OCI-LY3 (cell line): ENCODE results near the gene SLC6A9.
A peak's percentile ranks its signal among the peaks of the same experiment; 100 is the strongest.

ENCODE experiments used
- H2AFZ ChIP-seq: fragments of 200-600, 300-600 bp; shearing (Covaris generic); 2 replicates; pipeline ENCODE4 v1.6.0; 2014; ENCODE audit warnings: antibody characterized with exemption, low read depth, low read length
- H3K27ac ChIP-seq: fragments of 200-600, 300-600 bp; sonication (generic); 2 replicates; pipeline ENCODE4 v1.5.1; 2014; ENCODE audit warnings: mild to moderate bottlenecking, low read length, moderate library complexity, mixed read lengths
- H3K27me3 ChIP-seq: fragments of 200-600, 300-600 bp; sonication (generic); 2 replicates; pipeline ENCODE4 v1.6.1; 2014; ENCODE audit warnings: low read depth, low read length, mixed read lengths
- H3K36me3 ChIP-seq: fragments of 200-600, 300-600 bp; sonication (generic); replicated peaks from 2 replicates; pipeline ENCODE3; 2014; ENCODE audit warnings: low read depth, low read length, mixed read lengths
- H3K4me1 ChIP-seq: fragments of 300-600, 200-600 bp; sonication (generic); 2 replicates; pipeline ENCODE4 v1.6.1; 2014; ENCODE audit warnings: low read length, mixed read lengths
- H3K4me2 ChIP-seq: fragments of 200-600, 300-600 bp; sonication (generic); 2 replicates; pipeline ENCODE4 v1.6.1; 2014; ENCODE audit warnings: low read length, mixed read lengths
- H3K4me3 ChIP-seq: fragments of 300-600, 200-600 bp; sonication (generic); 2 replicates; pipeline ENCODE4 v1.5.1; 2014; ENCODE audit warnings: antibody characterized with exemption, mild to moderate bottlenecking, low read length, moderate library complexity
- H3K79me2 ChIP-seq: fragments of 300-600, 200-600 bp; shearing (Covaris generic); 2 replicates; pipeline ENCODE4 v1.6.1; 2014; ENCODE audit warnings: mild to moderate bottlenecking, low read length, mixed read lengths
- H3K9ac ChIP-seq: fragments of 300-600, 200-600 bp; shearing (Covaris generic); 2 replicates; pipeline ENCODE4 v1.6.0; 2014; ENCODE audit warnings: mild to moderate bottlenecking, low read length, moderate library complexity
- H3K9me3 ChIP-seq: fragments of 200-600, 300-600 bp; shearing (Covaris generic); 2 replicates; pipeline ENCODE4 v1.6.1; 2014; ENCODE audit warnings: low read length, mixed read lengths; ENCODE audit not compliant: insufficient read depth
- H4K20me1 ChIP-seq: fragments of 200-600, 300-600 bp; sonication (generic); 2 replicates; pipeline ENCODE4 v1.6.1; 2016; ENCODE audit warnings: low read length, mixed read lengths; ENCODE audit not compliant: insufficient read depth
- EZH2phosphoT487 ChIP-seq: fragments of 200-600 bp; shearing (Covaris generic); IDR thresholded peaks from 2 replicates; pipeline ENCODE4 v1.6.1; 2018; ENCODE audit warnings: antibody characterized with exemption, mixed run types, low read depth
- TF ChIP-seq, protein P1 (sequence below): fragments of 200-600, 300-600 bp; sonication (generic); IDR thresholded peaks from 2 replicates; pipeline ENCODE4 v1.5.1; 2014; ENCODE audit warnings: antibody characterized with exemption, low read length, low read depth

Gene SLC6A9

GRCh38 chr1:44027320-44027719 is 3.9 kb downstream of the SLC6A9 start:
- Histone ChIP-seq H3K9ac (no peak overlapping the region), H3K36me3 (no peaks in the 10 kb centered on the region), H3K4me2 (no peak overlapping the region), H2AFZ (no peak overlapping the region), H3K27ac (no peak overlapping the region), H3K9me3 (no peaks in the 10 kb centered on the region), H3K4me3 (no peak overlapping the region), H3K79me2 (no peaks in the 10 kb centered on the region), H4K20me1 (no peaks in the 10 kb centered on the region), H3K27me3 (no peaks in the 10 kb centered on the region), H3K4me1 (peaks cover 26% of the 10 kb centered on the region)
- no peak for TF ChIP-seq EZH2phosphoT487

GRCh38 chr1:44025816-44026215 is 5.4 kb downstream of the SLC6A9 start:
- Histone ChIP-seq H4K20me1 (no peaks in the 10 kb centered on the region), H3K9ac (no peak overlapping the region), H2AFZ (no peak overlapping the region), H3K9me3 (no peaks in the 10 kb centered on the region), H3K36me3 (no peaks in the 10 kb centered on the region), H3K27ac (no peak overlapping the region), H3K4me1 (peaks cover 20% of the 10 kb centered on the region), H3K79me2 (no peaks in the 10 kb centered on the region), H3K4me3 (no peak overlapping the region), H3K4me2 (no peak overlapping the region), H3K27me3 (no peaks in the 10 kb centered on the region)
- TF ChIP-seq, protein P1, sequence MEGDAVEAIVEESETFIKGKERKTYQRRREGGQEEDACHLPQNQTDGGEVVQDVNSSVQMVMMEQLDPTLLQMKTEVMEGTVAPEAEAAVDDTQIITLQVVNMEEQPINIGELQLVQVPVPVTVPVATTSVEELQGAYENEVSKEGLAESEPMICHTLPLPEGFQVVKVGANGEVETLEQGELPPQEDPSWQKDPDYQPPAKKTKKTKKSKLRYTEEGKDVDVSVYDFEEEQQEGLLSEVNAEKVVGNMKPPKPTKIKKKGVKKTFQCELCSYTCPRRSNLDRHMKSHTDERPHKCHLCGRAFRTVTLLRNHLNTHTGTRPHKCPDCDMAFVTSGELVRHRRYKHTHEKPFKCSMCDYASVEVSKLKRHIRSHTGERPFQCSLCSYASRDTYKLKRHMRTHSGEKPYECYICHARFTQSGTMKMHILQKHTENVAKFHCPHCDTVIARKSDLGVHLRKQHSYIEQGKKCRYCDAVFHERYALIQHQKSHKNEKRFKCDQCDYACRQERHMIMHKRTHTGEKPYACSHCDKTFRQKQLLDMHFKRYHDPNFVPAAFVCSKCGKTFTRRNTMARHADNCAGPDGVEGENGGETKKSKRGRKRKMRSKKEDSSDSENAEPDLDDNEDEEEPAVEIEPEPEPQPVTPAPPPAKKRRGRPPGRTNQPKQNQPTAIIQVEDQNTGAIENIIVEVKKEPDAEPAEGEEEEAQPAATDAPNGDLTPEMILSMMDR = no peak
- TF ChIP-seq EZH2phosphoT487 = no peak

GRCh38 chr1:44024903-44025525 is 6.2 kb downstream of the SLC6A9 start:
- Histone ChIP-seq H2AFZ (peak overlapping the region; percentile 74; the same call in 1 of the 2 replicates), H3K4me2 (peak overlapping the region; percentile 78), H3K36me3 (no peaks in the 10 kb centered on the region), H3K9me3 (no peaks in the 10 kb centered on the region), H3K27me3 (no peaks in the 10 kb centered on the region), H3K9ac (peak overlapping the region; percentile 6; the same call in 1 of the 2 replicates), H3K27ac (peak overlapping the region; percentile 32; the same call in 1 of the 2 replicates), H3K4me1 (peaks cover 20% of the 10 kb centered on the region), H3K4me3 (peak overlapping the region; percentile 51; the same call in 1 of the 2 replicates), H4K20me1 (no peaks in the 10 kb centered on the region), H3K79me2 (no peaks in the 10 kb centered on the region)
- TF ChIP-seq EZH2phosphoT487 = no peak
- TF ChIP-seq, protein P1 = no peak

DNA sequence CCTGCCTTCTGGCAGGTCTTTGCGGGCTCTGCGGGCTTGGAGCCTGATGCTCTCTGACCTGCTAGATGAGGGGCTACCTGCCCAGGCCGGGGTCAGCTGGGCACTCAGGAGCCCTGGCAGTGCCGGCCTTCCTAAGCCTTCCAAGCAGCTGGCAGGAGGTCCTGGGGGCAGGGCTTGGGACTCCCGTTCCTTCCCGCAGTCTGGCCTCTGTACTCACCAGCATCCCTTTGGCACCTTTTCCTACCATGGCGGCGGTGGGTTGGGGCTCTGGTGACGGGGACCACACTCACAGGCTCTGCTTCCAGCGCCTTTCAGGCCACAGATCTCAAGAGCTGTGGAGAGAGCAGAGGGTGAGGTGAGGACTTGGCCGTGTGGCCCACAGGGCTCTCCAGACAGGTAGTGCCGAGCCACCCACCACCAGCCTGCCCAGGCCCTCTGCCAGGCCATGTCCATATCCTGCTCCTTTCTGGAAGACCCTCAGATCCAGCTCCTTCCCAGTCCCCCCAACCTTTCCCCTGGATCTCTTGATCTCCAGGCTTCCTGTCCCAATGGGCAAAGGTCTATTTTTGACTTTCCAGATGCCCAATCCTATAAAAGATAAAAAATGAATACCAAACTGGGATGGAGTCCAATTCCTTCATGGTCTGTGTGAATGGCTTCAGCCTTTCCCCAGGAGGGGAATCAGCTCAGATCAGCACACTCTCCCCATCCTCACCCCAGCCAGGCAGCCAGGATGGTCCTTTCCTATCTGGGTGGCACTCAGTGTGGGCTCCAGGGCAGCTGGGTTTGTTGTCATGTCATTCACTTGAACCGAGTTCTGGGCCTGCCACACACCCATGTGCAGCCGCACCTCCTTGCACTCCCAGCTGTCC is 7.0 kb downstream of the SLC6A9 start:
- peak overlapping the region; percentile 78 for H3K4me2 ChIP-seq
- no peaks in the 10 kb centered on the region for H3K27me3 ChIP-seq
- TF ChIP-seq, protein P1 = no peak
- TF ChIP-seq EZH2phosphoT487 = no peak
- H3K79me2 ChIP-seq = no peaks in the 10 kb centered on the region
- H4K20me1 ChIP-seq = no peaks in the 10 kb centered on the region
- H3K9me3 ChIP-seq = no peaks in the 10 kb centered on the region
- H3K9ac ChIP-seq = peak overlapping the region; percentile 6; the same call in 1 of the 2 replicates
- H3K4me1 ChIP-seq = peaks cover 20% of the 10 kb centered on the region
- no peaks in the 10 kb centered on the region for H3K36me3 ChIP-seq
- H2AFZ ChIP-seq = no peak overlapping the region
- H3K4me3 ChIP-seq = peak overlapping the region; percentile 51; the same call in 1 of the 2 replicates
- peak overlapping the region; percentile 32; the same call in 1 of the 2 replicates for H3K27ac ChIP-seq
